Germinal center (tissue), 1 donor: ENCODE results near the gene LCLAT1.
A peak's percentile ranks its signal among the peaks of the same experiment; 100 is the strongest.

ENCODE experiments used
- DNase-seq: peaks from one replicate; pipeline ENCODE4 v3.0.0; 2012; ENCODE audit warnings: mixed read lengths, low spot score

Gene LCLAT1

GRCh38 chr2:30516166-30516565, 69.1 kb downstream of the LCLAT1 start:
- no peak for DNase-seq

GRCh38 chr2:30519796-30520195, 72.8 kb downstream of the LCLAT1 start:
- no peak for DNase-seq

GRCh38 chr2:30522421-30522820, 75.4 kb downstream of the LCLAT1 start:
- no peak for DNase-seq

GRCh38 chr2:30527411-30527810, 80.4 kb downstream of the LCLAT1 start:
- no peak for DNase-seq

GRCh38 chr2:30527859-30528258, 80.8 kb downstream of the LCLAT1 start:
- DNase-seq = no peak

- no peak for DNase-seq
Measured at GRCh38 chr2:30530346-30530745, 83.3 kb downstream of the LCLAT1 start.

- no peak for DNase-seq
Measured at GRCh38 chr2:30541680-30542079, 94.6 kb downstream of the LCLAT1 start.

- DNase-seq = no peak
Measured at GRCh38 chr2:30545875-30546274, 98.8 kb downstream of the LCLAT1 start.

- no peak for DNase-seq
Measured at GRCh38 chr2:30548386-30548785, 101.3 kb downstream of the LCLAT1 start.

GRCh38 chr2:30549096-30549495, 102.0 kb downstream of the LCLAT1 start:
- no peak for DNase-seq

GRCh38 chr2:30559544-30560275, 112.7 kb downstream of the LCLAT1 start:
- DNase-seq = no peak

GRCh38 chr2:30561349-30561748, 114.3 kb downstream of the LCLAT1 start:
- no peak for DNase-seq

- no peak for DNase-seq
Measured at GRCh38 chr2:30565851-30566358, 118.9 kb downstream of the LCLAT1 start.

GRCh38 chr2:30566631-30567030, 119.6 kb downstream of the LCLAT1 start:
- DNase-seq = no peak

GRCh38 chr2:30567317-30567716, 120.3 kb downstream of the LCLAT1 start:
- no peak for DNase-seq

GRCh38 chr2:30569946-30570345, 122.9 kb downstream of the LCLAT1 start:
- no peak for DNase-seq

- no peak for DNase-seq
Measured at GRCh38 chr2:30577151-30577550, 130.1 kb downstream of the LCLAT1 start.

GRCh38 chr2:30580391-30580790, 133.3 kb downstream of the LCLAT1 start:
- DNase-seq = no peak

GRCh38 chr2:30582521-30582920, 135.5 kb downstream of the LCLAT1 start:
- no peak for DNase-seq

- no peak for DNase-seq
Measured at GRCh38 chr2:30583204-30583749, 136.2 kb downstream of the LCLAT1 start.

- peak; percentile 77 for DNase-seq
Measured at GRCh38 chr2:30584116-30584515, 137.1 kb downstream of the LCLAT1 start.

- no peak for DNase-seq
Measured at GRCh38 chr2:30588994-30589393, 141.9 kb downstream of the LCLAT1 start.

- DNase-seq = no peak
Measured at GRCh38 chr2:30590407-30590806, 143.4 kb downstream of the LCLAT1 start.

GRCh38 chr2:30591186-30591585, 144.1 kb downstream of the LCLAT1 start:
- no peak for DNase-seq
